CD4-positive, alpha-beta T cell treated with Interleukin-17A for 4 hours (primary cell): Measurements from ENCODE around the gene ALDH16A1.
A peak's percentile ranks its signal among the peaks of the same experiment; 100 is the strongest.

ENCODE experiments used
- DNase-seq: peaks from one replicate; pipeline ENCODE4 v3.0.0-alpha.2; 2020; ENCODE audit warnings: mixed read lengths

The ALDH16A1 gene

GRCh38 chr19:49453013-49453756 is at the start of gene ALDH16A1:
Gene ALDH16A1 (plus strand): TSS chr19:49453225. CDS start chr19:49453332, 107 bp downstream.
- peak; percentile 97 for DNase-seq

GRCh38 chr19:49403404-49404187 is 49.4 kb upstream of the ALDH16A1 start:
- DNase-seq, result no peak

GRCh38 chr19:49407079-49407478 is 45.9 kb upstream of the ALDH16A1 start:
- DNase-seq, result peak; percentile 3

- no peak for DNase-seq
Measured at GRCh38 chr19:49407482-49408015, 45.5 kb upstream of the ALDH16A1 start.

GRCh38 chr19:49408816-49409440 is 44.1 kb upstream of the ALDH16A1 start:
- DNase-seq, result no peak

GRCh38 chr19:49409441-49410029 is 43.5 kb upstream of the ALDH16A1 start:
- DNase-seq, result peak; percentile 43

- no peak for DNase-seq
Measured at GRCh38 chr19:49411681-49412326, 41.2 kb upstream of the ALDH16A1 start.

- no peak for DNase-seq
Measured at GRCh38 chr19:49413348-49413747, 39.7 kb upstream of the ALDH16A1 start.

GRCh38 chr19:49414256-49414655 is 38.8 kb upstream of the ALDH16A1 start:
- no peak for DNase-seq

GRCh38 chr19:49415102-49415809 is 37.8 kb upstream of the ALDH16A1 start:
- DNase-seq, result no peak

GRCh38 chr19:49415810-49416200 is 37.2 kb upstream of the ALDH16A1 start:
- no peak for DNase-seq

- DNase-seq, result no peak
Measured at GRCh38 chr19:49417088-49417487, 35.9 kb upstream of the ALDH16A1 start.

GRCh38 chr19:49418511-49418910 is 34.5 kb upstream of the ALDH16A1 start:
- no peak for DNase-seq

- DNase-seq, result no peak
Measured at GRCh38 chr19:49419173-49419572, 33.9 kb upstream of the ALDH16A1 start.

- no peak for DNase-seq
Measured at GRCh38 chr19:49420227-49420626, 32.8 kb upstream of the ALDH16A1 start.

- peak; percentile 57 for DNase-seq
Measured at GRCh38 chr19:49421039-49421877, 31.8 kb upstream of the ALDH16A1 start.

- DNase-seq, result no peak
Measured at GRCh38 chr19:49421878-49422202, 31.2 kb upstream of the ALDH16A1 start.

GRCh38 chr19:49422407-49423070 is 30.5 kb upstream of the ALDH16A1 start:
- DNase-seq, result peak; percentile 56

GRCh38 chr19:49423071-49423984 is 29.7 kb upstream of the ALDH16A1 start, which contains the start of gene PTH2:
Gene PTH2 (minus strand): TSS chr19:49423441. CDS start chr19:49423339, 102 bp downstream.
- DNase-seq, result no peak
